ENCODE results near the gene IDH2. TPM values are rescaled to one million over a fixed set of nuclear protein-coding genes. Genes with fewer than 3 reads are reported as not detected.

IDH2 gene
- total RNA-seq, 1 experiment from 2014 or later, result 48.1 TPM

DNA sequence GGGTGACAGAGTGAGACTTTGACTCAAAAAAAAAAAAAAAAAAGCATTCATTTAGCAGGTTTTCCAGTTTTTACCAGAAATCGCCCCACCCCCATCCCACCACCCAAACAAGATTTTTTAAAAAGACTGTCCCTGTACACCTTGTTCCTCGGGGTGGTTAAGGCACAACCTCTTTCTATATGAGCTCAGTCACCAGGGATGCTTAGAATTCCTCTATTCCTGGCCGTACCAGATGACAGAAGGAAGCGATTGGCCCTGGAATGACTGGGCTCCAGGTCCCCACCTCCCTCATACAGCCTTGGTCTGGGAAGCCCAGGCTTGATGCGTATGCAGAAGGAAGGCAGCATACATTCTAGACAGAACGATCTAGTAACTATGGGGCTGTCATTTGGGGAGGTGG, 25.6 kb downstream of the IDH2 start (continued):
- no peak for TF ChIP-seq SRF (IDR thresholded peaks at IDR 0.05; ENCODE audit: low read depth)
- TF ChIP-seq, protein P1, sequence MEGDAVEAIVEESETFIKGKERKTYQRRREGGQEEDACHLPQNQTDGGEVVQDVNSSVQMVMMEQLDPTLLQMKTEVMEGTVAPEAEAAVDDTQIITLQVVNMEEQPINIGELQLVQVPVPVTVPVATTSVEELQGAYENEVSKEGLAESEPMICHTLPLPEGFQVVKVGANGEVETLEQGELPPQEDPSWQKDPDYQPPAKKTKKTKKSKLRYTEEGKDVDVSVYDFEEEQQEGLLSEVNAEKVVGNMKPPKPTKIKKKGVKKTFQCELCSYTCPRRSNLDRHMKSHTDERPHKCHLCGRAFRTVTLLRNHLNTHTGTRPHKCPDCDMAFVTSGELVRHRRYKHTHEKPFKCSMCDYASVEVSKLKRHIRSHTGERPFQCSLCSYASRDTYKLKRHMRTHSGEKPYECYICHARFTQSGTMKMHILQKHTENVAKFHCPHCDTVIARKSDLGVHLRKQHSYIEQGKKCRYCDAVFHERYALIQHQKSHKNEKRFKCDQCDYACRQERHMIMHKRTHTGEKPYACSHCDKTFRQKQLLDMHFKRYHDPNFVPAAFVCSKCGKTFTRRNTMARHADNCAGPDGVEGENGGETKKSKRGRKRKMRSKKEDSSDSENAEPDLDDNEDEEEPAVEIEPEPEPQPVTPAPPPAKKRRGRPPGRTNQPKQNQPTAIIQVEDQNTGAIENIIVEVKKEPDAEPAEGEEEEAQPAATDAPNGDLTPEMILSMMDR (IDR thresholded peaks at IDR 0.05 in 2 of 3, conservative IDR thresholded peaks at IDR 0.05 in 1 of 3; ENCODE audit: borderline replicate concordance in 1 of 3, insufficient read depth in 1 of 3, low read depth in 2 of 3, low read length in 2 of 3), result no peak

DNA sequence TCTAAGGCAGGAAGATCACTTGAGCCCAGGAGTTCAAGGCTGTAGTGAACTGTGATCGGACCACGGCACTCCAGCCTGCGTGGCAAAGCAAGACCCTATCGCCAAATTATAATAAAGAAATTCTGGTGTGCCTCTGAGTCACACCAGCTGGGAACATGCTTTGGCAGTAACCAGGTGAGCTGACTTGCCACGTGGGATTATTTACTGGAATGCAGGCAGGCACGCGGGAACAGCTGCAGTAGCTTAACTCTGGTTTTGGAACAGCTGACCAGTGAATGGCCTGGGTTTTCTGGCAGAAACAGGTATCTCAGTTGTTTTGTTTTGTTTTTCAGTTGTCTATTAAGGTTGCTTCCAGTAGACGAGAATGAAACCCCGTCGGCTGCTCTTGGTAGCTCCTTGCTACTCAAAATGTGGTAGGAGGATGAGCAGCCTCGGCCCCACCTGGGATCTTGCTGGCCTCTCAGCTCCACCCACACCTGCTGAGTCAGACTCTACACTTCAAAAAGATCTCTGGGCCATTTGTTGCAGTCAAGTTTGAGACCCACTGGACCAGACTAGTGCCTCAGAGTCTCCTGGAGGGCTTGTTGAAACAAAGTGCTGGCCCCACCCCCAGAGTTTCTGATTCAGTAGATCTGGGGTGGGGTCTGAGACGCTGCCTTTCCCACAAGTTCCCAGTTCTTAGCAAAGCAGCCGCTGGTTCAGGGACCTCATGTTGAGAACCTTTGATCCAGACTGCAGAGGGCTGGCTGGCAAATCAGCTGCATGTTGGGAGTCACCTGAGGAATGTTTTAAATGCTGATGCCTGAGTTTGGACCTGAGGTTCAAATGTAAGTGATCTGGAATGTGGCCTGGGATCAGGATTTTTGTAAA, 26.6 kb downstream of the IDH2 start:
- Histone ChIP-seq H3K4me1 (ENCODE audit: control insufficient read depth in 1 of 2, insufficient read depth in 2 of 2, low read length in 2 of 2) (peaks cover 17 to 22% of the 10 kb centered on the region in 2 experiments), H2AFZ (ENCODE audit: low read depth, low read length, poor library complexity, severe bottlenecking) (no peak overlapping the region), H3K9me3 (ENCODE audit: control insufficient read depth in 1 of 2, insufficient read depth in 1 of 2, low read depth in 1 of 2, low read length in 2 of 2) (no peaks in the 10 kb centered on the region), H3K36me3 (ENCODE audit: control insufficient read depth in 1 of 2, insufficient read depth in 2 of 2, low read length in 2 of 2) (no peaks in the 10 kb centered on the region; a peak in 1 of 4 replicates), H4K20me1 (ENCODE audit: insufficient read depth) (no peaks in the 10 kb centered on the region), H3K9me2 (ENCODE audit: insufficient read depth) (no peaks in the 10 kb centered on the region), H3K27ac (ENCODE audit: low read depth, low read length) (peak overlapping the region; percentile 46; the same call in 1 of the 2 replicates), H3K9ac (ENCODE audit: low read length) (peak overlapping the region; percentile 22; the same call in 1 of the 2 replicates), H3K27me3 (ENCODE audit: insufficient read depth, low read length) (no peaks in the 10 kb centered on the region), H3K4me3 (replicated peaks in 1 of 2; ENCODE audit: low read depth in 1 of 2, low read length in 2 of 2) (0 out of 4 replicates have a peak overlapping the region, but pooled peaks of 1 of the 2 experiments have one; percentile 2), H3K4me2 (ENCODE audit: low read length) (peak overlapping the region; percentile 51), H3K79me2 (ENCODE audit: insufficient read depth, low read length) (no peaks in the 10 kb centered on the region)
- BruUV-seq (replicated peaks), result no TSS peak
- peak; percentile 74 for ATAC-seq
- intact Hi-C loops (cut with micrococcal nuclease), result no loop called here
- RAD21 ChIA-PET (ENCODE audit: low non-redundant PET in 1 of 2, low total read pairs in 2 of 2, uncharacterized antibody in 2 of 2, unreplicated experiment in 2 of 2), result no interaction called here
- TF ChIP-seq TCF7L2 (IDR thresholded peaks at IDR 0.05; ENCODE audit: borderline replicate concordance, extremely low read depth, insufficient read depth, insufficient read length) (no peak), SIN3A (IDR thresholded peaks at IDR 0.05; ENCODE audit: low read depth) (peak; percentile 77; the same call in 1 of the 2 replicates), ZNF274 (IDR thresholded peaks at IDR 0.05; ENCODE audit: low read depth, low read length) (no peak), SRF (IDR thresholded peaks at IDR 0.05; ENCODE audit: low read depth) (no peak), EGR1 (IDR thresholded peaks at IDR 0.05; ENCODE audit: low read depth) (0 out of 2 replicates have a peak, but pooled peaks have one; percentile 25), SP1 (IDR thresholded peaks at IDR 0.05; ENCODE audit: low read depth) (peak; percentile 46; the same call in 1 of the 2 replicates), EZH2phosphoT487 (IDR thresholded peaks at IDR 0.05; ENCODE audit: borderline replicate concordance) (no peak), YY1 (IDR thresholded peaks at IDR 0.05; ENCODE audit: extremely low read depth, insufficient replicate concordance, low read depth, low read length) (no peak), CEBPB (IDR thresholded peaks at IDR 0.05; ENCODE audit: low read depth) (no peak), JUND (IDR thresholded peaks at IDR 0.05) (peak; percentile 53)
- TF ChIP-seq, protein P2, sequence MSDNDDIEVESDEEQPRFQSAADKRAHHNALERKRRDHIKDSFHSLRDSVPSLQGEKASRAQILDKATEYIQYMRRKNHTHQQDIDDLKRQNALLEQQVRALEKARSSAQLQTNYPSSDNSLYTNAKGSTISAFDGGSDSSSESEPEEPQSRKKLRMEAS (IDR thresholded peaks at IDR 0.05), result peak; percentile 88
- POLR2A ChIA-PET, result interaction anchor here (0.7 to 1.4 kb wide), 2 partner anchors 11 to 316 kb away, joined by 3 to 4 read pairs; no protein-coding TSS in a partner anchor
- CTCF ChIA-PET, result interaction anchor here (0.8 to 3.9 kb wide), 6 partner anchors 9 to 335 kb away, joined by 3 to 29 read pairs (median 4); no protein-coding TSS in a partner anchor
- DNase-seq (ENCODE audit: low read depth, low spot score), result peak; percentile 27
